HUDEP-2 (cell line): ENCODE data around the gene MAPRE3.
A peak's percentile ranks its signal among the peaks of the same experiment; 100 is the strongest.
"Not testable (repeated sequence)": the region's sequence is repeated elsewhere in the genome, so short reads cannot be mapped to it uniquely, and the experiment has no call there.

ENCODE experiments used
- DNase-seq, 76 experiments: peaks; one replicate each; lab custom pipeline; 2025; ENCODE audit not compliant: unreplicated experiment in 76 of 76; lab: John Stamatoyannopoulos, UW

The MAPRE3 gene

GRCh38 chr2:26970244-26970927 is at the start of gene MAPRE3:
TSS of gene MAPRE3 (plus strand) at chr2:26970637. CDS start at chr2:27022219, 51,582 bp downstream.
- peak in 59 of 76 experiments; percentile 21 to 77 (median 48) for DNase-seq

GRCh38 chr2:26921323-26921722 is 49.1 kb upstream of the MAPRE3 start:
- DNase-seq, result no peak

- DNase-seq, result peak in 28 of 76 experiments; percentile 4 to 62 (median 14)
Measured at GRCh38 chr2:26922405-26923188, 47.8 kb upstream of the MAPRE3 start.

GRCh38 chr2:26923189-26923466 is 47.3 kb upstream of the MAPRE3 start:
- not testable (repeated sequence) for DNase-seq

GRCh38 chr2:26924731-26925099 is 45.7 kb upstream of the MAPRE3 start:
- no peak for DNase-seq

- DNase-seq, result no peak
Measured at GRCh38 chr2:26925100-26925791, 45.2 kb upstream of the MAPRE3 start.

GRCh38 chr2:26927221-26927620 is 43.2 kb upstream of the MAPRE3 start:
- DNase-seq, result no peak

GRCh38 chr2:26932974-26933373 is 37.5 kb upstream of the MAPRE3 start:
- DNase-seq, result no peak

GRCh38 chr2:26933431-26934334 is 36.8 kb upstream of the MAPRE3 start:
- no peak for DNase-seq

GRCh38 chr2:26934335-26934724 is 36.1 kb upstream of the MAPRE3 start:
- DNase-seq, result no peak

GRCh38 chr2:26934985-26935384 is 35.5 kb upstream of the MAPRE3 start:
- no peak for DNase-seq

- DNase-seq, result no peak
Measured at GRCh38 chr2:26936855-26937254, 33.6 kb upstream of the MAPRE3 start.

GRCh38 chr2:26938399-26939118 is 31.9 kb upstream of the MAPRE3 start:
- peak in 30 of 76 experiments; percentile 2 to 82 (median 24) for DNase-seq

- no peak for DNase-seq
Measured at GRCh38 chr2:26940001-26940400, 30.4 kb upstream of the MAPRE3 start.

GRCh38 chr2:26941486-26941885 is 29.0 kb upstream of the MAPRE3 start:
- DNase-seq, result no peak

- DNase-seq, result peak in 51 of 76 experiments; percentile 4 to 65 (median 32)
Measured at GRCh38 chr2:26942543-26943295, 27.7 kb upstream of the MAPRE3 start.

GRCh38 chr2:26945991-26946750 is 24.3 kb upstream of the MAPRE3 start:
- no peak for DNase-seq
